Measurements from ENCODE around the gene NR1D2. TPM values are rescaled to one million over a fixed set of nuclear protein-coding genes. Genes with fewer than 3 reads are reported as not detected.

NR1D2 gene
- total RNA-seq, 3 donors from 2014 or later (not counting 1 experiment from before 2014, with no cell fraction given) = 72.5 to 94.2 (median 92.1) TPM

DNA sequence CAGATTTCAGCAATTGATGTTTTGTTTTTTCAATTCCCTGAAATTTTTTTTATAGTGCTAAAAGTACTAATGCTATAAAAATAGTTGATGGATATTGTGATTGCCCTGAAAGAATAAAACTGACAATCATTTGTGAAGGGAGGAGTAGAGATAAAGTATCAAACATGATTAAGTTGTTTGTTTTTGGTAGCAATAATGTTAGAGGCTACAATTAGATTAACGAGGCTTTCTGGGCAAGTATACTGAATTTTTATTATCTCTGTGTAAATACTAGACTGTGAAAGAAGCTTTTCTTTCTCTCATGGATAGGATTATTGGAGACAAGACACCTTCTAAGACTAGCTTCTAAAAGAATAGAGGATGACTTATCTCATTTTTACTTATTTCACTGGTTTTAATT is 15.6 kb downstream of the NR1D2 start:
- no peak for TF ChIP-seq CTCF (IDR thresholded peaks at IDR 0.05)
- intact Hi-C loops (cut with micrococcal nuclease) = no loop called here
- Histone ChIP-seq H3K9me3 (ENCODE audit: control insufficient read depth, insufficient read depth, low read length) (no peaks in the 10 kb centered on the region), H3K27ac (ENCODE audit: low read length) (no peak overlapping the region), H3K4me1 (ENCODE audit: control insufficient read depth, insufficient read depth, low read length) (peaks cover 6% of the 10 kb centered on the region), H3K36me3 (ENCODE audit: control insufficient read depth, insufficient read depth, low read length) (peaks cover 36% of the 10 kb centered on the region), H3K4me3 (ENCODE audit: low read length) (no peak overlapping the region), H3K27me3 (ENCODE audit: control insufficient read depth, insufficient read depth, low read length) (no peaks in the 10 kb centered on the region)
- H3K36me3 Mint-ChIP-seq = peaks cover 19% of the 10 kb centered on the region
- H3K4me3 Mint-ChIP-seq = no peak overlapping the region
- no peaks in the 10 kb centered on the region for H3K27me3 Mint-ChIP-seq (ENCODE audit: low read depth in 2 of 2)
- H3K9me3 Mint-ChIP-seq = no peaks in the 10 kb centered on the region
- peaks cover 12 to 30% of the 10 kb centered on the region in 2 donors for H3K4me1 Mint-ChIP-seq
- DNase-seq (no peak), ATAC-seq (no peak)
- H3K27ac Mint-ChIP-seq = peak overlapping the region in 1 of 2 donors; percentile 26
- 100% methylated on average over 1 of the region's 1 CpG for WGBS (ENCODE audit: insufficient coverage)

GRCh38 chr3:23961066-23961465 is 16.0 kb downstream of the NR1D2 start:
- Histone ChIP-seq H3K27me3 (ENCODE audit: control insufficient read depth, insufficient read depth, low read length) (no peaks in the 10 kb centered on the region), H3K27ac (ENCODE audit: low read length) (no peak overlapping the region), H3K9me3 (ENCODE audit: control insufficient read depth, insufficient read depth, low read length) (no peaks in the 10 kb centered on the region), H3K4me1 (ENCODE audit: control insufficient read depth, insufficient read depth, low read length) (peaks cover 6% of the 10 kb centered on the region), H3K36me3 (ENCODE audit: control insufficient read depth, insufficient read depth, low read length) (peaks cover 37% of the 10 kb centered on the region), H3K4me3 (ENCODE audit: low read length) (no peak overlapping the region)
- intact Hi-C loops (cut with micrococcal nuclease) = no loop called here
- 93% methylated on average over 1 of the region's 1 CpG for WGBS (ENCODE audit: insufficient coverage)
- Mint-ChIP-seq H3K4me3 (no peak overlapping the region), H3K9me3 (no peaks in the 10 kb centered on the region), H3K27ac (peak overlapping the region in 1 of 2 donors; percentile 26), H3K36me3 (peaks cover 19% of the 10 kb centered on the region), H3K4me1 (peaks cover 16 to 30% of the 10 kb centered on the region in 2 donors), H3K27me3 (ENCODE audit: low read depth in 2 of 2) (no peaks in the 10 kb centered on the region)
- ATAC-seq (no peak), DNase-seq (no peak)
- TF ChIP-seq CTCF (IDR thresholded peaks at IDR 0.05) = no peak

DNA sequence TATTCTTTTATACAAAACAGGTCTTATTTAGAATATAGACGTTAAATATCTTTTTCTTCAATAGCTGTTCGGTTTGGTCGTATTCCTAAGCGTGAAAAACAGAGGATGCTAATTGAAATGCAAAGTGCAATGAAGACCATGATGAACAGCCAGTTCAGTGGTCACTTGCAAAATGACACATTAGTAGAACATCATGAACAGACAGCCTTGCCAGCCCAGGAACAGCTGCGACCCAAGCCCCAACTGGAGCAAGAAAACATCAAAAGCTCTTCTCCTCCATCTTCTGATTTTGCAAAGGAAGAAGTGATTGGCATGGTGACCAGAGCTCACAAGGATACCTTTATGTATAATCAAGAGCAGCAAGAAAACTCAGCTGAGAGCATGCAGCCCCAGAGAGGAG is 16.8 kb downstream of the NR1D2 start:
- intact Hi-C loops (cut with micrococcal nuclease) = no loop called here
- Mint-ChIP-seq H3K9me3 (no peaks in the 10 kb centered on the region), H3K4me3 (no peak overlapping the region), H3K4me1 (peaks cover 20 to 25% of the 10 kb centered on the region in 2 donors), H3K36me3 (peaks cover 19% of the 10 kb centered on the region), H3K27ac (peak overlapping the region in 1 of 2 donors; percentile 21), H3K27me3 (ENCODE audit: low read depth in 2 of 2) (no peaks in the 10 kb centered on the region)
- Histone ChIP-seq H3K27me3 (ENCODE audit: control insufficient read depth, insufficient read depth, low read length) (no peaks in the 10 kb centered on the region), H3K27ac (ENCODE audit: low read length) (no peak overlapping the region), H3K4me3 (ENCODE audit: low read length) (no peak overlapping the region), H3K9me3 (ENCODE audit: control insufficient read depth, insufficient read depth, low read length) (no peaks in the 10 kb centered on the region), H3K36me3 (ENCODE audit: control insufficient read depth, insufficient read depth, low read length) (peaks cover 39% of the 10 kb centered on the region), H3K4me1 (ENCODE audit: control insufficient read depth, insufficient read depth, low read length) (peaks cover 6% of the 10 kb centered on the region)
- ATAC-seq (no peak), DNase-seq (no peak)
- TF ChIP-seq CTCF (IDR thresholded peaks at IDR 0.05) = no peak
- 100% methylated on average over 5 of the region's 5 CpGs for WGBS (ENCODE audit: insufficient coverage)

GRCh38 chr3:23964537-23965235 is 19.6 kb downstream of the NR1D2 start:
- H3K27me3 Mint-ChIP-seq (ENCODE audit: low read depth in 2 of 2) = no peaks in the 10 kb centered on the region
- WGBS (ENCODE audit: insufficient coverage) = 98% methylated on average over 3 of the region's 3 CpGs
- intact Hi-C loops (cut with micrococcal nuclease) = no loop called here
- Histone ChIP-seq H3K4me1 (ENCODE audit: control insufficient read depth, insufficient read depth, low read length) (no peaks in the 10 kb centered on the region), H3K36me3 (ENCODE audit: control insufficient read depth, insufficient read depth, low read length) (peaks cover 58% of the 10 kb centered on the region), H3K9me3 (ENCODE audit: control insufficient read depth, insufficient read depth, low read length) (no peaks in the 10 kb centered on the region), H3K27me3 (ENCODE audit: control insufficient read depth, insufficient read depth, low read length) (no peaks in the 10 kb centered on the region), H3K4me3 (ENCODE audit: low read length) (no peak overlapping the region), H3K27ac (ENCODE audit: low read length) (no peak overlapping the region)
- DNase-seq = no peak
- no peak overlapping the region for H3K4me3 Mint-ChIP-seq
- peaks cover 29% of the 10 kb centered on the region for H3K36me3 Mint-ChIP-seq
- H3K27ac Mint-ChIP-seq = peak overlapping the region in 1 of 2 donors; percentile 67
- H3K4me1 Mint-ChIP-seq = peaks cover 9 to 19% of the 10 kb centered on the region in 2 donors
- no peak for ATAC-seq
- no peaks in the 10 kb centered on the region for H3K9me3 Mint-ChIP-seq
- no peak for TF ChIP-seq CTCF (IDR thresholded peaks at IDR 0.05)
